HG03469 (cell line): Measurements from ENCODE around the gene FBXO46.
"Not testable (repeated sequence)": the region's sequence is repeated elsewhere in the genome, so short reads cannot be mapped to it uniquely, and the experiment has no call there.

Experiments used
- ATAC-seq: cut with Tn5 transposase; IDR thresholded peaks from one replicate; pipeline ENCODE4 v1.9.1; 2021; ENCODE audit warnings: mild to moderate bottlenecking, moderate library complexity, moderate number of reproducible peaks; ENCODE audit not compliant: unreplicated experiment

FBXO46 gene

DNA sequence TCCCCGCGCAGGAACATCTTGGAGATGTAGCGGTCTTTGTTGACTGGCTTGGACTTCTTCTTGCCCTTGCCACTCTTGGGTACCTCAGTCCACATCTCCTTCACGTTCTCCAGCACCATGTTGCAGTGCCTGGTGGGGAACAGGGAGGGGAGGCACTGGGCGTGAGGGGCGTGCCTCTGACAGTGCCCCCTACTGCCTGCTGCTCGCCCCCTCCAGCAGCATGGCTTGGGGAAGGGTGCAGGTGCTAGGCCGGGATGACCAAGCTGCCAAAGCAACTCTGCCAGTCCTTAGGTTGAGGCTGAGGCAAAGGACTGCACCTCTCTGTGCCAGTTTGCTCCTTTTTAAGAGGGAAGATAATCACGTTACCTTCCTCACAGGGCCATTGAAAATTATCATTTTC, 43.1 kb downstream of the FBXO46 start:
- ATAC-seq = no peak

DNA sequence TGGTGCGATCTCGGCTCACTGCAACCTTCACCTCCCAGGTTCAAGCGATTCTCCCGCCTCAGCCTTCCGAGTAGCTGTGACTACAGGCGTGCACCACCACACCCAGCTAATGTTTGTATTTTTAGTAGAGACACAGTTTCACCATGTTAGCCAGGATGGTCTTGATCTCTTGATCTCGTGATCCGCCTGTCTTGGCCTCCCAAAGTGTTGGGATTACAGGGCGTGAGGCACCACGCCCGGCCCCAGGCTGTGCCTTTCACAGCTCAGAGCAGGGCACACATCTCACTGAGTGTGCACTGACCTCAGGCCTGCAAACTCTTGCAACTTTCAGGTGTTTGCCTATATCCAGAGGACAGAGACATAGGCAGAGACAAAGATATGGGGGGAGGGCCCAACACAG, 45.7 kb downstream of the FBXO46 start:
- ATAC-seq = not testable (repeated sequence)

DNA sequence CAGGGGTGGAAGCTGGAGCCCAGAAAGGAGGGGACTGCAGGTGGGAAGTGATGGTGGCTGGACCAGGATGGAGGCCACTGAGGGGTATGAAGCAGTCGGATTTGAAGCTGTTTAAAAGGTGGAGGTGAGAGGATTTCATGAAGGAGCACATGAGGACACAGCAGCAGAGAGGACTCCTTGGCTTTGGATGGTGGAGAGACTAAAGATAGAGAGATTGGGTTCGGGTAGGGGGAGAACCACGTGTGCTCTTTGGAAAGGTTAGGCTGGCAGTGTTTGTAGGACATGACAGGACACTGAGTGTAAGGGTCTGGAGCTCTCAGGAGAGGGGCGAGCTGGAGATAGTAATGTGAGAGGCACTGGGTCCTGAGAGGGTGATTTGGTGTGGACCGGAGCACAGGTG, 47.8 kb downstream of the FBXO46 start:
- ATAC-seq = no peak

DNA sequence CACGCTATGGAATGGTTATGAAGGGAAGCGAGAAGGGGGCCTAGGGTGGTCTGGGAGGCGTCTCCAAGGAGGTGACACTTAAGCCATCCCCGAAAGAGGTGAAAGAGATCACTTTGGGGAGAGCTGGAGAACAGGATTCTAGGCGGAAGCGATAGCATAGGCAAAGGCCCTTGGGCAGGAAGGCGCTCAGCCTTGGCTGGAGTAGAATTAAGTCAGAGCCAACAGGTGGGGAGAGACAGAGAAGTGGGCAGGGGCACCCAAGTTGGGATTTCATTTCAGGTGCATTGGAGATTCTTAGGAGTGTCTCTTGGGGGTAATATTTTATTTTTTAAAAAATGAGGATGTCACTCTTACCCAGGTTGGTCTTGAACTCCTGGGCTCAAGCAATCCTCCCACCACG, 48.6 kb downstream of the FBXO46 start:
- ATAC-seq = no peak

DNA sequence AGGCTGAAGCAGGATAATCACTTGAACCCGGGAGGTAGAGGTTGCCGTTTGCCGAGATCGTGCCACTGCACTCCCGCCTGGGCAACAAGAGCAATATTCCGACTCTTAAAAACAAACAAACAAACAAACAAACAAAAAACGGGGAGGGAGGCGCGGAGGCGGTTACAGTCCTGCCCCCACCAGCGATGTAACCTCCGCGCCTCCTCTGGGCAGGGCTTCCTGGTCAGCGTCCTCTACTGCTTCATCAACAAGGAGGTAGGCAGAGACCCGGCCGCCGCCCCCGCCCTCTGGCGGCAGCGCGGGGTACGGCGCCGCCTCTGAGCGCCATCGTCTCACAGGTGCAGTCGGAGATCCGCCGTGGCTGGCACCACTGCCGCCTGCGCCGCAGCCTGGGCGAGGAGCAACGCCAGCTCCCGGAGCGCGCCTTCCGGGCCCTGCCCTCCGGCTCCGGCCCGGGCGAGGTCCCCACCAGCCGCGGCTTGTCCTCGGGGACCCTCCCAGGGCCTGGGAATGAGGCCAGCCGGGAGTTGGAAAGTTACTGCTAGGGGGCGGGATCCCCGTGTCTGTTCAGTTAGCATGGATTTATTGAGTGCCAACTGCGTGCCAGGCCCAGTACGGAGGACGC, 49.2 kb downstream of the FBXO46 start:
- peak; percentile 51 for ATAC-seq

DNA sequence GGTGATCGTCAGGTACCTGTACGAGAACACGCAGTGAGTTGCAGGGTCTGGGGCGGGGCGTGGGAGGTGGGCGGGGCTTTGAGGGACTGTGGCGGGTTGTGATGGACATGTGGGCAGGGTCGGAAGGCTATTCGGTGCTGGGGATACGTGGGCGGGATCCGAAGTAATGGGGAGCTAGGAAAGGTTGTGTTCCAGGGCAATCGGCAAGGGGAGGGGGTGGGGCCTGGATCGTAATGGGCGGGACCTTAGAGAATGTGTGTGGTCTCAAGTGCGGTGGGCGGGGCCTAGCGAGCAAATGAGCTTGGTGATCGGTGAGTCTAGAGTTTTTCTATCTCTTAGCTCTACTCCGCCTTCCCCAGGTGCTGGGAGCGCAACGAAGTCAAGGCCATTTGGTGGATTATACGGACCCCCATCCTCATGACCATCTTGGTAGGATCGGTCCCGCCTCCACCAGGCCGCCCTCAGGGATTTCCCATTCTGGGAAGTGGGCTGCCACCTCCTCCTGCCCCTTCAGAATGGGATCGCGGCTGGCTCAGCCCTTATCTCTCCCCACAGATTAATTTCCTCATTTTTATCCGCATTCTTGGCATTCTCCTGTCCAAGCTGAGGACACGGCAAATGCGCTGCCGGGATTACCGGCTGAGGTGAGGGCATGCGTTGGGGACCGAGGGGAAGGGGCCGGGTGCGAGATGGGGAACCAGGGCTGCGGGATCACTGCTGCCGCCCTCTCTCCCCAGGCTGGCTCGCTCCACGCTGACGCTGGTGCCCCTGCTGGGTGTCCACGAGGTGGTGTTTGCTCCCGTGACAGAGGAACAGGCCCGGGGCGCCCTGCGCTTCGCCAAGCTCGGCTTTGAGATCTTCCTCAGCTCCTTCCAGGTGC, 53.1 kb downstream of the FBXO46 start:
- ATAC-seq = no peak

DNA sequence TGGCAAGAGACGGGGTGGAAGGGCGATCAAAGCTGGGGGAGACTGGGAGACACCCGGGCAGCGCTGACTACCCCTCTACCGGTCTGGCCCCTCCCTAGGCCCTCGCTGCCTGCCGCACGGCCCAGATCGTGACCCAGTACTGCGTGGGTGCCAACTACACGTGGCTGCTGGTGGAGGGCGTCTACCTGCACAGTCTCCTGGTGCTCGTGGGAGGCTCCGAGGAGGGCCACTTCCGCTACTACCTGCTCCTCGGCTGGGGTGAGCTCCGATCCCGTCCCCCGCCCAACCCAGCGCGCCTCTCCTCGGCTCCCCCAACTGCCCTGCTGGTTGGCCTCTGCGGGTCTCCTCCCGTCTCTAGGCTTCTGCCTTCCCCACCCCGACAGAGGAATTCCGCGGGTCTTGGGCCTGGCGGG, 53.8 kb downstream of the FBXO46 start:
- no peak for ATAC-seq

DNA sequence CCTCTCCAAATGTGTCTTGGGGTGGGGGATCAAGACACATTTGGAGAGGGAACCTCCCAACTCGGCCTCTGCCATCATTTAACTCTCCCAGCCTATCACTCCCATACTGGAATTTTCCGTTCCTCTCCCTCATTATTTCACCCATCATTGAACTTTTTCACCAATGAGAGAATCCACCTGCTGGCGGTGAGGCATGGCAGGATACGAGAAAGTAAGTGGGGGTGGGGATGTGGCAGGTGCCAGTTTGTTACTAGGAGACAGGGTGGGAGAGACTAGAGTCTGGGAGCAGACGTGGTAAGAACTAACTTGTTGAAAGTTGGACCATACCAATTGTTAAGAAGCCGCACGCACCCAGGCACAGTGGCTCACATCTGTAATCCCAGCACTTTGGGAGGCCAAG, 55.8 kb downstream of the FBXO46 start:
- ATAC-seq = no peak

DNA sequence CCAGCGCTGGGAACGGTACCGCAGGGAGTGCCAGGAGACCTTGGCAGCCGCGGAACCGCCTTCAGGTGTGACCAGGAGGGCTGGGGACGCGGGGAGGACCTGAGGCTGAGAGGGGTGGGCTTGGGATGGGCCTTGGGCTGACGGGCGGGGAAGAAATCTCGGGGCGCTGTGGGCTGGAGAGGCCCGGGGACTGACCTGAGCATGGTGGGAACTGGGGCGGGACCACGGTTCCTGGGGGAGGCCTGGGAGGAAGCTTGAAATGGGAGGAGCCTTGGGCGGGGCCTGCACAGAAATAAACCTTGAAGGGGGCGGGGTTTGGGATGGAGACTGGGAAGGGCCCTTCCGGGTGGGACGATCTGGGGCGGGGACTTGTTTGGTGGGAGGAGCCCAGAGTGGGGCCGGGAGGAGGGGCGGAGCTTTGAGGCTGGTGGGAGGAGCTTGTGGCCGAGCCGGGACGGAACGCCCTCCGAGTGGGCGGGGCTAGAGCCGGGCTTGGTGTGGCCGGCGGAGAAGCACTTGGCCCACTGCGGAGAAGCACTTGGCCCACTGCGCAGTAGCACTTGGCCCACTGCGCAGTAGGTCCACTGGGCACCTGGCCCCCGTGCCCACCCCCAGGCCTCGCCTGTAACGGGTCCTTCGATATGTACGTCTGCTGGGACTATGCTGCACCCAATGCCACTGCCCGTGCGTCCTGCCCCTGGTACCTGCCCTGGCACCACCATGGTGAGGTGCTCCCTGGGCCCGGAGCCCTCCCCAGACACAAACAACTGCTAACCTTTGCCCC, 59.8 kb downstream of the FBXO46 start:
- ATAC-seq = no peak

DNA sequence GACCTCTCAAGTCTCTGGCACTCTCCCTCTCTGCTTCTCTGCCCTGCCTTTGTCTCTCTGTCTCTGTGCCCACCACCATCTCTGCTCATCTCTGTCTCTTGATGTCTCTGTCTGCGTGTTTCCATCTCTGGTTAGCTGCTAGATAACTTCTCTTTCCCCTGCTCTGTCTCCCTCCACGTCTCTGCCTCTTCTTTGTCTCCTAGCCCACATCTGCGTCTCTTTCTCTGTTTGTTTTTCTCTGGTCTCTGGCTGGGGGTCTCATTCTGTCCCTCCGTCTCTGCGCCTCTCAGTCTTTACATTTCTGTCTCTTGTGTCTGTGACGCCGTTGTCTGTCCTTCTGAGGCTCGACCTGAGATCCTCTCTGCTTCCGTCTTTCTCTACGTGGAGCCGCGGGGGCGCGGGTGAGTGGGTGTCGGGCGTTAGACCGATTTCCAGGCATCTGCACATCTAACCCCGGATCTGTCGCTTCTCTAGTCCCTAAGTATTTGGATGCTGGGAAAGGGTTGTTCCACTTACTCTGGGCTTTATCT, 62.3 kb downstream of the FBXO46 start:
- ATAC-seq = no peak

DNA sequence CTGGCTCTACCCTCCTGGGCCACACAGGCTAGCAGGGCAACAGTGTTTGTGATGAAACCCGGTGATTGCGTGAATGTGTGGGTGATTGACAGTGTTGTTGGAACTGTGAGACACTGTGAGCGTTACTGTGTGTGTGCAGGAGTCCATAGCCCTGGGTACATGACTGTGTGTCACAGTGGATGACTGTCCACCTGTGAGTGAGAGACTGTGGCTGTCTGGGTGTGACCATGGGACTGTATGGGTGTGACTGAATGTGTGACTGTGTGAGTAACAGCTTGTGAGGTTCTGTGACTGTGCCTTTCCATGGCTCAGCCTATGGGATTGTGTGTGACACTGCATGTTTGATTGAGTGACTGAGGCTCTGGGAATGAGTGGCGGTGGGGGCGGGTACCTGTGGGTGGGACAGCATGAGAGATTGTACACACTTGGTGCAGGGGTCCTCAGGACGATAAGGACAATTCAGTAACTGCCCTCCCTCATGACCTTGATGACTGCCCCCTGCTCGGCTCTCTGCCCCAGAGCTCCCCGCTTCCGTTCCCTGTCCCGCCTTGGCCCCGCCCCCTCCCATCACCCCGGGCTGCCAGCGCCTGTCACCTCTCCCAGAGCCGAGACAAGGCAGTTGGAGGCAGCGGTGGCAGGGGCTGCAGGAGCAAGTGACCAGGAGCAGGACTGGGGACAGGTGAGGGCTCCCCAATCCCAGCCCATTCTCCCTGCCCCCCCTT, 62.9 kb downstream of the FBXO46 start, which contains the start of gene GIPR:
GIPR (plus strand) TSS at position 602 of the 722 bp plus-strand sequence. CDS start 1,300 bp downstream, outside the sequence.
- no peak for ATAC-seq

DNA sequence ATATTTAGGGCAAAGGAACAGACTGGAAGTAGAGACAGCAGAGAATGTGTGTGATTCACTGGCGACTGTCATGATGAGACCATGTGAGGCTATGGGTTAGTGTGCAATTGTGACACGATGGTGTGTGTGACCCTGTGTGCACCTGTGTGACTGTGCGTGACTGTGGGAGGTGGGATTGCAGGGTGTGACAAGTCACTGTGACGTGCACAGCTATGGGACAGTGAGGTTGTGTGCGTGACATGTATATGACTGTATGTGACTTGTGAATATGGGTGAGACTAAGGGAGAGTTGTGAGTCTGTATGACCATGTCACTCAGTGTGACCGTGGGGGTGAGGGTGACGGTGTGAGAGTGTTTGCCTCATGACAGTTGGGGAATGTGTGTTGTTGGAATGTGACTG, 66.1 kb downstream of the FBXO46 start:
- no peak for ATAC-seq

DNA sequence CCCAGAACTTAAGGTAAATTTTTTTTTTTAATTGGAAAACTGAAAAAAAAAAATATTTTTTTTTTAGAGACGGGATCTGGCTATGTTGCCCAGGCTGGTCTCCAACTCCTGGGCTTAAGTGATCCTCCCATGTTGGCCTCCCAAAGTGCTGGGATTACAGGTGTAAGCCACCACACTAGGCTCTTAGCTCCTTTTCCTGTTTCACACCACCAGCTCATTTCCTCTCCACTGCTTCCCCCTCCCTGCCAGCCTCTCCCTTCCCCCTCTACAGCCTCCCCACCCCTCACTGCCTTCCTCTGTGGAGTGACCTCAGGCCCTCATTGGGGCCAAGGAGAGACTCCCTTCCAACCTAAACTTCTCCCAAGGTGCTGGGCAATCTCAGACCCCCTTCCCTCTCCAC, 66.9 kb downstream of the FBXO46 start:
- ATAC-seq = no peak

DNA sequence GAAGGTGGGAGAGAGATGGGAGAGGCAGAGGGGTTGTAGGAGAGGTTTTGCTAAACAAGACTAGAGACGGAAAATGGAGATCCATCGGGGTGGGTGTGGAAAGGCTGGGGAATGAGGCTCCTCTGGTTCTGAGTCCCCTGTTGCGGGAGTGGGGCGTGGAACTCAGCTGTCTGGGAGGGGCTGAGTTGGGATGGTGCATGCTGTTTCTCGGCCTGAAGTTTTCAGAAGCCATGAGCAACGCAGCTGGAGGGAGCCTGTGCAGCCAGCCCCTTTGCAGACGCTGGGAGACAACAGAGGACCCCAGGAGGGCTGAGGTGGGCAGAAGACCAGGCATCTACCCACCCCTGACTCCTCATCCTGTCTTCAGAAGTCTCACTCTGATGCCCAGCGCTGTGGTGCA, 70.1 kb downstream of the FBXO46 start:
- no peak for ATAC-seq
